HEK293T (cell line): Measurements from ENCODE around the gene MYO15A.

Experiments used
- BHLHE40 ChIP-seq: fragments of 450-650 bp; IDR thresholded peaks from 2 replicates; pipeline ENCODE4 v1.6.1; 2016; ENCODE audit warnings: mild to moderate bottlenecking, moderate library complexity, borderline replicate concordance
- CTBP1 ChIP-seq: fragments of 450-650 bp; IDR thresholded peaks from 2 replicates; pipeline ENCODE4 v1.6.1; 2016; ENCODE audit warnings: borderline replicate concordance
- FOXA1 ChIP-seq: fragments of 450-650 bp; IDR thresholded peaks from 2 replicates; pipeline ENCODE4 v1.6.1; 2016; ENCODE audit warnings: mild to moderate bottlenecking
- FOXK2 ChIP-seq: fragments of 450-650 bp; IDR thresholded peaks from 2 replicates; pipeline ENCODE4 v1.6.1; 2016; ENCODE audit warnings: mild to moderate bottlenecking
- SUZ12 ChIP-seq: fragments of 450-650 bp; IDR thresholded peaks from 2 replicates; pipeline ENCODE4 v1.6.1; 2016; ENCODE audit warnings: mild to moderate bottlenecking
- TF ChIP-seq, protein P1 (sequence below): fragments of 450-650 bp; IDR thresholded peaks from 2 replicates; pipeline ENCODE4 v1.6.1; 2016

DNA sequence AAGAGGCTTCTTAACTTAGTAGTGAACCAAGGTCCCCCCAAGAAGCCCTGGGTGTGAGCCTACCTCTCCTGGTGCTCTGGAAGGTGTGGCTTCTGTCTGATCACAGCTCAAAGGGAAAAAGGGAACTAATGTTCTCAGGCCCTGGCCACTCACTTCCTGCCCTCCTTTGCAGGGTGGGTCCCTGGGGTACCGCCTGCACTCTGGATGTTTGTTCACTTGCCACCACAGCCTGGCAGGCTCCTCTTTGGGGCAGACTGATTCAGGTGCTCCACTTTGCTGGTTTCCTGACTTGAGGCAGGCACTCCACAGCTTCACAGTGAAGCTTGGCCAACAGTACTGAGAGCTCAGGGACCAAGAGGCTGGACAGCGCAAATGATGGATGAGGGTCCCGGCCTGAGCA, 5.9 kb upstream of the MYO15A start:
- TF ChIP-seq FOXA1, result no peak
- TF ChIP-seq BHLHE40, result no peak
- no peak for TF ChIP-seq SUZ12
- TF ChIP-seq, protein P1, sequence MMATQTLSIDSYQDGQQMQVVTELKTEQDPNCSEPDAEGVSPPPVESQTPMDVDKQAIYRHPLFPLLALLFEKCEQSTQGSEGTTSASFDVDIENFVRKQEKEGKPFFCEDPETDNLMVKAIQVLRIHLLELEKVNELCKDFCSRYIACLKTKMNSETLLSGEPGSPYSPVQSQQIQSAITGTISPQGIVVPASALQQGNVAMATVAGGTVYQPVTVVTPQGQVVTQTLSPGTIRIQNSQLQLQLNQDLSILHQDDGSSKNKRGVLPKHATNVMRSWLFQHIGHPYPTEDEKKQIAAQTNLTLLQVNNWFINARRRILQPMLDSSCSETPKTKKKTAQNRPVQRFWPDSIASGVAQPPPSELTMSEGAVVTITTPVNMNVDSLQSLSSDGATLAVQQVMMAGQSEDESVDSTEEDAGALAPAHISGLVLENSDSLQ, result no peak
- no peak for TF ChIP-seq FOXK2
- TF ChIP-seq CTBP1, result no peak
